ENCODE measurements around the gene FUT1. TPM values are rescaled to one million over a fixed set of nuclear protein-coding genes. Genes with fewer than 3 reads are reported as not detected.

The FUT1 gene
- total and polyA plus RNA-seq, 10 of the 15 experiments (the other 5 are each of a cell fraction or from before 2014, with no cell fraction given) = 0.01 TPM; not detected in 9

DNA sequence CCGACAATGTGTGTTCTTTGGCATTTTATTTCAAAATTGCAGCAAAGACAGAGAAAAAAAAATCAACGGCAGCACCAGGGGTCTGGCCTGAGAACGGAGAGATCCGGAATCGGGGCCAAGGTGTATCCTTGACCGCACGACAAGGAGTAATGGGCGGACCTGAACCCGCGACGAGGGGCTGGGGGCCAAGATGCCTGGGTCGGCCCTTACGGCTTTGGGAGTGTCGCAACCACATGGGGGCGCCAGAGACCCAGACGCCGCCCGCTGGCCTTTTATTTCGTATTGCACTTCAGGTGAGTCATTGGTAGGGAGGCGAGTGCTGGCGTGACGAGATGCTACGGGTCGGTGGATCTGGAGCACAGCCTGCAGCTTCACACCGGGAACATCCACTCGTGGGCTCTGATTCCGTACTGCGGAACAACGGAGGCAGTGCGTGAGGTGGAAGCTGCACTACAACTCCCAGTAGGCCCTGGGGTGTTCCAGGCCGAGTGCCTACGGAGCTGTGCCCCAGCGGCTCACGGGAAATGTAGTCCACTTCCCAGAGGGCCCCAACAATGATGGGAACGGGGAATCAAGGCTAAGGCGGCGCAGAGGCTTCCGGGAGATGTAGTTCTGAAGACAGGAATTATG lies 42.7 kb upstream of the FUT1 start (continued):
- TF ChIP-seq, protein P1, sequence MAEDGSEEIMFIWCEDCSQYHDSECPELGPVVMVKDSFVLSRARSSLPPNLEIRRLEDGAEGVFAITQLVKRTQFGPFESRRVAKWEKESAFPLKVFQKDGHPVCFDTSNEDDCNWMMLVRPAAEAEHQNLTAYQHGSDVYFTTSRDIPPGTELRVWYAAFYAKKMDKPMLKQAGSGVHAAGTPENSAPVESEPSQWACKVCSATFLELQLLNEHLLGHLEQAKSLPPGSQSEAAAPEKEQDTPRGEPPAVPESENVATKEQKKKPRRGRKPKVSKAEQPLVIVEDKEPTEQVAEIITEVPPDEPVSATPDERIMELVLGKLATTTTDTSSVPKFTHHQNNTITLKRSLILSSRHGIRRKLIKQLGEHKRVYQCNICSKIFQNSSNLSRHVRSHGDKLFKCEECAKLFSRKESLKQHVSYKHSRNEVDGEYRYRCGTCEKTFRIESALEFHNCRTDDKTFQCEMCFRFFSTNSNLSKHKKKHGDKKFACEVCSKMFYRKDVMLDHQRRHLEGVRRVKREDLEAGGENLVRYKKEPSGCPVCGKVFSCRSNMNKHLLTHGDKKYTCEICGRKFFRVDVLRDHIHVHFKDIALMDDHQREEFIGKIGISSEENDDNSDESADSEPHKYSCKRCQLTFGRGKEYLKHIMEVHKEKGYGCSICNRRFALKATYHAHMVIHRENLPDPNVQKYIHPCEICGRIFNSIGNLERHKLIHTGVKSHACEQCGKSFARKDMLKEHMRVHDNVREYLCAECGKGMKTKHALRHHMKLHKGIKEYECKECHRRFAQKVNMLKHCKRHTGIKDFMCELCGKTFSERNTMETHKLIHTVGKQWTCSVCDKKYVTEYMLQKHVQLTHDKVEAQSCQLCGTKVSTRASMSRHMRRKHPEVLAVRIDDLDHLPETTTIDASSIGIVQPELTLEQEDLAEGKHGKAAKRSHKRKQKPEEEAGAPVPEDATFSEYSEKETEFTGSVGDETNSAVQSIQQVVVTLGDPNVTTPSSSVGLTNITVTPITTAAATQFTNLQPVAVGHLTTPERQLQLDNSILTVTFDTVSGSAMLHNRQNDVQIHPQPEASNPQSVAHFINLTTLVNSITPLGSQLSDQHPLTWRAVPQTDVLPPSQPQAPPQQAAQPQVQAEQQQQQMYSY (CRISPR knock-in tag; IDR thresholded peaks at IDR 0.05) = no peak
- TF ChIP-seq ZNF217 (IDR thresholded peaks at IDR 0.05) (no peak), NFIC (IDR thresholded peaks at IDR 0.05; ENCODE audit: low read depth, low read length) (no peak), RBBP5 (conservative IDR thresholded peaks at IDR 0.05) (no peak), ZNF622 (IDR thresholded peaks at IDR 0.05) (no peak), CHD2 (IDR thresholded peaks at IDR 0.05; ENCODE audit: borderline replicate concordance, low read depth, low read length) (peak; percentile 89), SIX5 (IDR thresholded peaks at IDR 0.05; ENCODE audit: low read depth, low read length, severe bottlenecking) (peak; percentile 100), SRF (IDR thresholded peaks at IDR 0.05; ENCODE audit: low read depth in 2 of 2, low read length in 2 of 2) (0 out of 4 replicates have a peak, but pooled peaks of 1 of the 2 experiments have one; percentile 51), MEF2A (IDR thresholded peaks at IDR 0.05; ENCODE audit: insufficient read depth, low read depth, low read length) (no peak), STAT3 (IDR thresholded peaks at IDR 0.05; ENCODE audit: low read depth, low read length) (no peak), YY1 (IDR thresholded peaks at IDR 0.05; ENCODE audit: low read depth, low read length) (peak; percentile 90), FOXK2 (IDR thresholded peaks at IDR 0.05) (no peak), LARP7 (IDR thresholded peaks at IDR 0.05) (peak; percentile 81; the same call in 1 of the 2 replicates), CHD1 (IDR thresholded peaks at IDR 0.05; ENCODE audit: low read depth, low read length) (no peak), TCF7 (IDR thresholded peaks at IDR 0.05; ENCODE audit: borderline replicate concordance) (no peak), RAD51 (IDR thresholded peaks at IDR 0.05) (no peak)
- TF ChIP-seq, protein P2, sequence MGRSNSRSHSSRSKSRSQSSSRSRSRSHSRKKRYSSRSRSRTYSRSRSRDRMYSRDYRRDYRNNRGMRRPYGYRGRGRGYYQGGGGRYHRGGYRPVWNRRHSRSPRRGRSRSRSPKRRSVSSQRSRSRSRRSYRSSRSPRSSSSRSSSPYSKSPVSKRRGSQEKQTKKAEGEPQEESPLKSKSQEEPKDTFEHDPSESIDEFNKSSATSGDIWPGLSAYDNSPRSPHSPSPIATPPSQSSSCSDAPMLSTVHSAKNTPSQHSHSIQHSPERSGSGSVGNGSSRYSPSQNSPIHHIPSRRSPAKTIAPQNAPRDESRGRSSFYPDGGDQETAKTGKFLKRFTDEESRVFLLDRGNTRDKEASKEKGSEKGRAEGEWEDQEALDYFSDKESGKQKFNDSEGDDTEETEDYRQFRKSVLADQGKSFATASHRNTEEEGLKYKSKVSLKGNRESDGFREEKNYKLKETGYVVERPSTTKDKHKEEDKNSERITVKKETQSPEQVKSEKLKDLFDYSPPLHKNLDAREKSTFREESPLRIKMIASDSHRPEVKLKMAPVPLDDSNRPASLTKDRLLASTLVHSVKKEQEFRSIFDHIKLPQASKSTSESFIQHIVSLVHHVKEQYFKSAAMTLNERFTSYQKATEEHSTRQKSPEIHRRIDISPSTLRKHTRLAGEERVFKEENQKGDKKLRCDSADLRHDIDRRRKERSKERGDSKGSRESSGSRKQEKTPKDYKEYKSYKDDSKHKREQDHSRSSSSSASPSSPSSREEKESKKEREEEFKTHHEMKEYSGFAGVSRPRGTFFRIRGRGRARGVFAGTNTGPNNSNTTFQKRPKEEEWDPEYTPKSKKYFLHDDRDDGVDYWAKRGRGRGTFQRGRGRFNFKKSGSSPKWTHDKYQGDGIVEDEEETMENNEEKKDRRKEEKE (IDR thresholded peaks at IDR 0.05) = no peak
- TF ChIP-seq, protein P3, sequence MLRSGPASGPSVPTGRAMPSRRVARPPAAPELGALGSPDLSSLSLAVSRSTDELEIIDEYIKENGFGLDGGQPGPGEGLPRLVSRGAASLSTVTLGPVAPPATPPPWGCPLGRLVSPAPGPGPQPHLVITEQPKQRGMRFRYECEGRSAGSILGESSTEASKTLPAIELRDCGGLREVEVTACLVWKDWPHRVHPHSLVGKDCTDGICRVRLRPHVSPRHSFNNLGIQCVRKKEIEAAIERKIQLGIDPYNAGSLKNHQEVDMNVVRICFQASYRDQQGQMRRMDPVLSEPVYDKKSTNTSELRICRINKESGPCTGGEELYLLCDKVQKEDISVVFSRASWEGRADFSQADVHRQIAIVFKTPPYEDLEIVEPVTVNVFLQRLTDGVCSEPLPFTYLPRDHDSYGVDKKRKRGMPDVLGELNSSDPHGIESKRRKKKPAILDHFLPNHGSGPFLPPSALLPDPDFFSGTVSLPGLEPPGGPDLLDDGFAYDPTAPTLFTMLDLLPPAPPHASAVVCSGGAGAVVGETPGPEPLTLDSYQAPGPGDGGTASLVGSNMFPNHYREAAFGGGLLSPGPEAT (IDR thresholded peaks at IDR 0.05; ENCODE audit: low read depth) = peak; percentile 76
- TF ChIP-seq, protein P4, sequence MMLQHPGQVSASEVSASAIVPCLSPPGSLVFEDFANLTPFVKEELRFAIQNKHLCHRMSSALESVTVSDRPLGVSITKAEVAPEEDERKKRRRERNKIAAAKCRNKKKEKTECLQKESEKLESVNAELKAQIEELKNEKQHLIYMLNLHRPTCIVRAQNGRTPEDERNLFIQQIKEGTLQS (IDR thresholded peaks at IDR 0.05; ENCODE audit: borderline replicate concordance, extremely low read depth, low read depth, low read length) = peak; percentile 60; the same call in 1 of the 2 replicates
- TF ChIP-seq, protein P5, sequence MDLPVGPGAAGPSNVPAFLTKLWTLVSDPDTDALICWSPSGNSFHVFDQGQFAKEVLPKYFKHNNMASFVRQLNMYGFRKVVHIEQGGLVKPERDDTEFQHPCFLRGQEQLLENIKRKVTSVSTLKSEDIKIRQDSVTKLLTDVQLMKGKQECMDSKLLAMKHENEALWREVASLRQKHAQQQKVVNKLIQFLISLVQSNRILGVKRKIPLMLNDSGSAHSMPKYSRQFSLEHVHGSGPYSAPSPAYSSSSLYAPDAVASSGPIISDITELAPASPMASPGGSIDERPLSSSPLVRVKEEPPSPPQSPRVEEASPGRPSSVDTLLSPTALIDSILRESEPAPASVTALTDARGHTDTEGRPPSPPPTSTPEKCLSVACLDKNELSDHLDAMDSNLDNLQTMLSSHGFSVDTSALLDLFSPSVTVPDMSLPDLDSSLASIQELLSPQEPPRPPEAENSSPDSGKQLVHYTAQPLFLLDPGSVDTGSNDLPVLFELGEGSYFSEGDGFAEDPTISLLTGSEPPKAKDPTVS (IDR thresholded peaks at IDR 0.05; ENCODE audit: low read depth, low read length) = peak; percentile 19; the same call in 1 of the 2 replicates

Measured in GM12878 (cell line).